ENCODE data around the gene PPIL1. TPM values are rescaled to one million over a fixed set of nuclear protein-coding genes. Genes with fewer than 3 reads are reported as not detected.

The PPIL1 gene
- polyA plus RNA-seq (2012; ENCODE audit: insufficient read length, low read depth): 31.8 TPM

- TF ChIP-seq REST (IDR thresholded peaks at IDR 0.05; ENCODE audit: insufficient read depth in 1 of 2, low read depth in 2 of 2, low read length in 2 of 2) (no peak), SIN3A (IDR thresholded peaks at IDR 0.05; ENCODE audit: borderline replicate concordance, insufficient read depth, low read length) (peak; percentile 95; the same call in 1 of the 2 replicates), FOXP2 (optimal IDR thresholded peaks at IDR 0.05; ENCODE audit: borderline replicate concordance, extremely low read depth, extremely low read length, insufficient read depth) (peak; percentile 16), TAF1 (IDR thresholded peaks at IDR 0.05; ENCODE audit: borderline replicate concordance, insufficient read depth, low read length) (peak; percentile 79), POLR2AphosphoS5 (IDR thresholded peaks at IDR 0.05; ENCODE audit: low read depth, low read length) (peak; percentile 70)
Measured at GRCh38 chr6:36874443-36875249, at the start of gene PPIL1. TSS of gene PPIL1 (minus strand) at chr6:36874803. CDS start at chr6:36874772, 31 bp downstream.

GRCh38 chr6:36924131-36924530 lies 49.5 kb upstream of the PPIL1 start:
- TF ChIP-seq FOXP2 (optimal IDR thresholded peaks at IDR 0.05; ENCODE audit: borderline replicate concordance, extremely low read depth, extremely low read length, insufficient read depth): no peak
- no peak for TF ChIP-seq REST (IDR thresholded peaks at IDR 0.05; ENCODE audit: insufficient read depth in 1 of 2, low read depth in 2 of 2, low read length in 2 of 2)
- TF ChIP-seq POLR2AphosphoS5 (IDR thresholded peaks at IDR 0.05; ENCODE audit: low read depth, low read length): no peak
- TF ChIP-seq TAF1 (IDR thresholded peaks at IDR 0.05; ENCODE audit: borderline replicate concordance, insufficient read depth, low read length): no peak
- no peak for TF ChIP-seq SIN3A (IDR thresholded peaks at IDR 0.05; ENCODE audit: borderline replicate concordance, insufficient read depth, low read length)

DNA sequence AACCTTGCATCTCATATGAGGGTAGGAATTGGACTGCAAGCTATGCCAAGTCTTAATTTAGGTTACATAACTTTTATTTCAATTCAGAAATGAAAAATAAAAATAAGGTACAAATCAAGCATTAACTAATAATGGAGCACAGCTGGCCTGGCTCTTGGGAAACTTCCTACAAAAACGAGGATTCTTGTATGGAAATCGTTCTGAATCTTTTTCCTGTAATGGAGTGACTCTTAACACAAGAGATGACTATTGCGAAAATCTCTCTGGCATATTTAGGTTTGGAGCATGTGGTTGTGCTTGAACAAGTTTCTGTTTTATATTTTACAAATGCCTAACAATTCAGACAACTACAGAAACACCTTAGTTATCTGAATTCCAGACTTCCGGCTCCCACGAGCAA lies 45.9 kb upstream of the PPIL1 start:
- TF ChIP-seq SIN3A (IDR thresholded peaks at IDR 0.05; ENCODE audit: borderline replicate concordance, insufficient read depth, low read length) (no peak), POLR2AphosphoS5 (IDR thresholded peaks at IDR 0.05; ENCODE audit: low read depth, low read length) (no peak), REST (IDR thresholded peaks at IDR 0.05; ENCODE audit: insufficient read depth in 1 of 2, low read depth in 2 of 2, low read length in 2 of 2) (no peak), TAF1 (IDR thresholded peaks at IDR 0.05; ENCODE audit: borderline replicate concordance, insufficient read depth, low read length) (no peak), FOXP2 (optimal IDR thresholded peaks at IDR 0.05; ENCODE audit: borderline replicate concordance, extremely low read depth, extremely low read length, insufficient read depth) (no peak)

GRCh38 chr6:36920049-36920448 lies 45.4 kb upstream of the PPIL1 start:
- TF ChIP-seq POLR2AphosphoS5 (IDR thresholded peaks at IDR 0.05; ENCODE audit: low read depth, low read length) (no peak), REST (IDR thresholded peaks at IDR 0.05; ENCODE audit: insufficient read depth in 1 of 2, low read depth in 2 of 2, low read length in 2 of 2) (no peak), SIN3A (IDR thresholded peaks at IDR 0.05; ENCODE audit: borderline replicate concordance, insufficient read depth, low read length) (no peak), TAF1 (IDR thresholded peaks at IDR 0.05; ENCODE audit: borderline replicate concordance, insufficient read depth, low read length) (no peak), FOXP2 (optimal IDR thresholded peaks at IDR 0.05; ENCODE audit: borderline replicate concordance, extremely low read depth, extremely low read length, insufficient read depth) (no peak)

Measured in PFSK-1 (cell line).